A549 treated with dexamethasone at 1 μM for 4 hours (cell line): ENCODE results near the gene CMTM7. TPM values are rescaled to one million over a fixed set of nuclear protein-coding genes. Genes with fewer than 3 reads are reported as not detected.

Experiments
- total RNA-seq: library from RNA; stranded (reverse); fragments of 200-300 nt; extraction: Qiagen RNA extraction; gene quantifications from 5 replicates; pipeline ENCODE4 v1.2.3, GENCODE V29; 2022

The CMTM7 gene, protein sequence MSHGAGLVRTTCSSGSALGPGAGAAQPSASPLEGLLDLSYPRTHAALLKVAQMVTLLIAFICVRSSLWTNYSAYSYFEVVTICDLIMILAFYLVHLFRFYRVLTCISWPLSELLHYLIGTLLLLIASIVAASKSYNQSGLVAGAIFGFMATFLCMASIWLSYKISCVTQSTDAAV
- 29.5 to 39.3 TPM (median 36.1 TPM) in 5 replicates for total RNA-seq

DNA sequence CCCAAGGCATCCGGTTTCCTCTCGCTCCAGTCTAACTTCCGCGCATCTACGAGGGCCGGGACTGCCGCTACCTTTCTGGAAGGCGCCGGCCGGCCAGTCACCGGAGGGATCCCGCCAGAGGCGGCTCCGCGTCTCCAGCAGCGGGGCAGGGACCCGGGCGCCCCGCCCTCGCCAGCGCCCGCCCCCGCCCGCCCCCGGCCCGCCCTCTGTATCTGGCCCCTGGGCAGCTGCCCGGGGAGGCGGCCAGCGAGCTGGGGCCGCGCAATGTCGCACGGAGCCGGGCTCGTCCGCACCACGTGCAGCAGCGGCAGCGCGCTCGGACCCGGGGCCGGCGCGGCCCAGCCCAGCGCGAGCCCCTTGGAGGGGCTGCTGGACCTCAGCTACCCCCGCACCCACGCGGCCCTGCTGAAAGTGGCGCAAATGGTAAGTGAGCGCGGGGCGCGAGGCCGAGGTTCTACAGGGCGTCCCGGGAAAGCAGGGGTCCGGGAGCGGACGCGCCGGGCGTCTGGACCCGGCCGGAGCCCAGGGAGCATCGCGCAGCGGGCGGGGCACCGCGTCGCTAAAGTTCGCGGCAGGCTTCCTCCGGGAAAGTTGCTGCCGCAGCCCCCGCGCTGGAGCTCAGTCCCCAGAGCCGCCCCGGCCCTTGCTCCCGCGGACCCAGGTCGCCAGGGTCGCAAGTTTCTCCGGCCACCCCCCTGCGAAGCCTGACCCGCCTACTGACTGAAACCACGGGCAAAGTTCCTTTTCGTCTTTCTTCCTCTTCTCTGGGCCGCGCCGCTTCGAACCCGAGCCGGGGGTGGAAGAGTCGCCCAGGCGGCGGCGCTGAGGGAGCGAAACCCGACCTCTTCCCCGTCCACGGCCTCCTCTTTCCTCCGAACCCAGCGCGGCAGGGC is at the start of gene CMTM7:
CMTM7 (plus strand) TSS at position 211 of the 893 bp plus-strand sequence; CDS start at position 265, 54 bp downstream.

DNA sequence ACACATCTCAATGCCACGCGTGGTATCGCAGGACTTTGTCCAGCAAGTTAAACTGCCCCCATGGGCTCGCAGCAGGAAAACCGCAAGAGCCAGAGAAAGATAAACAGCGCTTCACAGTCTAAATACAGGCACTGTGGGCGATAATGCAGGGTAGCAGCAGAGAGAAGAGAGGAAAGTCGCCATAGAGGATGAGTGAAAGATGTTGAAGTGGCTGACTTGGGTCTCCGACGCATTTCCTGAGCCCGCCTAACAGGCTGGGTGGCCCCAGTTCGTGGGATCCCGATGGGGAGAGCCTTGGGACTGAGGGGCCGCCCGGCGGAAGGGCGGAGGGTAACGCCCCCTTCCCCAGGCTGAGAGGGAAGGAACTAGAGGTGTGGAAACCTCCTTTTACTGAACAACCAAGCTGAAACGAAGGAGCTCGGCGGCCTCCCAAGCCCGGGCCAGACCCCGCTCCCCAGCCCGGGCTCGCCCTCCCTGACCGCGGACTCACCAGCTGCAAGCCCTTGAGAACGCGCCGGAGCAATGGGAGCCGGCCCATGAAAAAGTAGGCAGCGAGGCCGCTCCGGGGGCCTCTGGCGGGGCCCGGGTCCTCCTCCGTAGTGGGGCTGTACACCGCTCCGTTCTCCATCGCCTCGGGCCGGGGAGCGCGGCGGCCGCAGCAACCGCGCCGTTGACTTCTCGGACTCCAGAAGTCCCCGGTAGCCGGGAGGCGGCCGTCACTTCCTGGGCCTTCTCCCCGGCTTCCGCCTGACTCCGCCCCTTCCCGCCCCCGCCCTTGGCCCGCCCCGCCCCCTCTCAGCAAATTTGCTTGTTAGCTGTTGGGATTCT is 110.7 kb downstream of the CMTM7 start, which contains the start of gene CMTM6:
CMTM6 (minus strand) TSS at position 735 of the 828 bp plus-strand sequence; CDS start at position 628, 107 bp downstream.

Other genes starting within 250 kb of the CMTM7 start
- 8.4 to 15.1 TPM (median 12.8 TPM) in 5 replicates for gene CMTM8, start 153.2 kb upstream of the CMTM7 start, total RNA-seq
- gene CMTM6, start 111.0 kb downstream of the CMTM7 start, total RNA-seq, result 38.0 to 46.8 TPM (median 41.8 TPM) in 5 replicates
- 41.6 to 55.0 TPM (median 43.5 TPM) in 5 replicates for gene DYNC1LI1, start 179.0 kb downstream of the CMTM7 start, total RNA-seq